Astrocyte (in vitro differentiated cells and primary cell): ENCODE results near the gene KREMEN1.

ENCODE experiments used
- EZH2 ChIP-seq: IDR thresholded peaks from 2 replicates; pipeline ENCODE4 v1.6.1; 2012; ENCODE audit warnings: mild to moderate bottlenecking, low read length, inconsistent platforms; ENCODE audit not compliant: insufficient read depth
- TF ChIP-seq, protein P1 (sequence below): IDR thresholded peaks from 2 replicates; pipeline ENCODE4 v1.5.1; 2011; ENCODE audit warnings: low read depth, mild to moderate bottlenecking, inconsistent platforms, low read length, moderate library complexity; ENCODE audit not compliant: insufficient read depth

DNA sequence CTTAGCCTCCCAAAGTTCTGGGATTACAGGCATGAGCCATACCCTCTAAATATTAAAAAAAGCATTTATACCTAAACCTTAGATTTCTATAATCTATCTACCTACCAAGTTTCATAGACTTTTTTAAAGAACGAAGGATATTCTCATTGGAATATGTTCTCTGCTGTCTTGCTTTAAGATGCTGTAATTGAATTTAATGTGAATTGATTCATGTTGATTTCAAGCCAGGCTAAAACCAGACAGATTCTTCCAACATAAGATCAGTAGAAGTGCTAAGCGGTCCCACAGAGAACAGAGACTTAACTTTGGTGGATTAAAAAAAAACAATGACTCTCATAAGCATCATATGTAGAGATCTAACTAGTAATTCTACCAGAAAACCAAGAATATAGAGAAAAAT lies 14.2 kb downstream of the KREMEN1 start:
- TF ChIP-seq, protein P1, sequence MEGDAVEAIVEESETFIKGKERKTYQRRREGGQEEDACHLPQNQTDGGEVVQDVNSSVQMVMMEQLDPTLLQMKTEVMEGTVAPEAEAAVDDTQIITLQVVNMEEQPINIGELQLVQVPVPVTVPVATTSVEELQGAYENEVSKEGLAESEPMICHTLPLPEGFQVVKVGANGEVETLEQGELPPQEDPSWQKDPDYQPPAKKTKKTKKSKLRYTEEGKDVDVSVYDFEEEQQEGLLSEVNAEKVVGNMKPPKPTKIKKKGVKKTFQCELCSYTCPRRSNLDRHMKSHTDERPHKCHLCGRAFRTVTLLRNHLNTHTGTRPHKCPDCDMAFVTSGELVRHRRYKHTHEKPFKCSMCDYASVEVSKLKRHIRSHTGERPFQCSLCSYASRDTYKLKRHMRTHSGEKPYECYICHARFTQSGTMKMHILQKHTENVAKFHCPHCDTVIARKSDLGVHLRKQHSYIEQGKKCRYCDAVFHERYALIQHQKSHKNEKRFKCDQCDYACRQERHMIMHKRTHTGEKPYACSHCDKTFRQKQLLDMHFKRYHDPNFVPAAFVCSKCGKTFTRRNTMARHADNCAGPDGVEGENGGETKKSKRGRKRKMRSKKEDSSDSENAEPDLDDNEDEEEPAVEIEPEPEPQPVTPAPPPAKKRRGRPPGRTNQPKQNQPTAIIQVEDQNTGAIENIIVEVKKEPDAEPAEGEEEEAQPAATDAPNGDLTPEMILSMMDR, result no peak
- TF ChIP-seq EZH2, result no peak
